ENCODE measurements around the gene SLC27A1.
"Not testable (repeated sequence)": the region's sequence is repeated elsewhere in the genome, so short reads cannot be mapped to it uniquely, and the experiment has no call there.

Gene SLC27A1

DNA sequence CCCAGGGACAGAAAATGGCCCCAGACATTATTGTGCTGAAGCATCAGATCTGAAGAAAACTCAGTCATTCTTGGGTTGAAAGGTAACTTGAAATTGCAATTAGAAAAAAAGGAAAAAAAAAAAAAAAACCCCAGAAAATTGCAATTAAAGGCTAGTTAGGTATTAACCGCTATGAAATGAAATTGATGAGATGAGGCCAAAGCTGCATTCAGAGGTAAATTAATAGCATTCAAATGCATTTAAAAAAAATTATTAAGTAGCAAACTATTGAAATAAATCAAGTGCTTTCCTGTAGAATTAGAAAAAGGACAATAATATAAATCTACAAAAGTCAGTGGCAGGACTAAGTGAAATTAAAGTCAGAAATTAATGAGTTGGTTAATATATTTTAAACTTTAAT lies 47.6 kb downstream of the SLC27A1 start:
- no peak for DNase-seq (ENCODE audit: low read depth)
- H3K4me3 ChIP-seq (ENCODE audit: low read depth, low read length), result no peak overlapping the region
- TF ChIP-seq, protein P1, sequence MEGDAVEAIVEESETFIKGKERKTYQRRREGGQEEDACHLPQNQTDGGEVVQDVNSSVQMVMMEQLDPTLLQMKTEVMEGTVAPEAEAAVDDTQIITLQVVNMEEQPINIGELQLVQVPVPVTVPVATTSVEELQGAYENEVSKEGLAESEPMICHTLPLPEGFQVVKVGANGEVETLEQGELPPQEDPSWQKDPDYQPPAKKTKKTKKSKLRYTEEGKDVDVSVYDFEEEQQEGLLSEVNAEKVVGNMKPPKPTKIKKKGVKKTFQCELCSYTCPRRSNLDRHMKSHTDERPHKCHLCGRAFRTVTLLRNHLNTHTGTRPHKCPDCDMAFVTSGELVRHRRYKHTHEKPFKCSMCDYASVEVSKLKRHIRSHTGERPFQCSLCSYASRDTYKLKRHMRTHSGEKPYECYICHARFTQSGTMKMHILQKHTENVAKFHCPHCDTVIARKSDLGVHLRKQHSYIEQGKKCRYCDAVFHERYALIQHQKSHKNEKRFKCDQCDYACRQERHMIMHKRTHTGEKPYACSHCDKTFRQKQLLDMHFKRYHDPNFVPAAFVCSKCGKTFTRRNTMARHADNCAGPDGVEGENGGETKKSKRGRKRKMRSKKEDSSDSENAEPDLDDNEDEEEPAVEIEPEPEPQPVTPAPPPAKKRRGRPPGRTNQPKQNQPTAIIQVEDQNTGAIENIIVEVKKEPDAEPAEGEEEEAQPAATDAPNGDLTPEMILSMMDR (IDR thresholded peaks at IDR 0.05; ENCODE audit: control insufficient read depth, extremely low read depth, insufficient read depth), result no peak

DNA sequence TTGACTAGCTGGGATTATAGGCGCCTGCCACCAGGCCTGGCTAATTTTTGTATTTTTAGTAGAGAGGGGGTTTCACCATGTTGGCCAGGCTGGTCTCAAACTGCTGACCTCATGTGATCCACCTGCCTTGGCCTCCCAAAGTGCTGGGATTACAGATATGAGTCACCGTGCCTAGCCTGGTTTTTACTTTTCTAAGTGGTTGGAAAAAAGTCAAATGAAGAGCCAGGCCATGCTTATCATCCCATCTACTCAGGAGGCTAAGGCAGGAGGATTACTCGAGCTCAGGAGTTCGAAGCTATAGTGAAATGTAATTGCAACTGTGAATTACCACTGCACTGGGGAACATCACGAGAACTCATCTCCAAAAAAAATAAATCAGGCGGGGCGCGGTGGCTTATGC lies 48.3 kb downstream of the SLC27A1 start:
- DNase-seq (ENCODE audit: low read depth); H3K4me3 ChIP-seq (ENCODE audit: low read depth, low read length): not testable (repeated sequence)

DNA sequence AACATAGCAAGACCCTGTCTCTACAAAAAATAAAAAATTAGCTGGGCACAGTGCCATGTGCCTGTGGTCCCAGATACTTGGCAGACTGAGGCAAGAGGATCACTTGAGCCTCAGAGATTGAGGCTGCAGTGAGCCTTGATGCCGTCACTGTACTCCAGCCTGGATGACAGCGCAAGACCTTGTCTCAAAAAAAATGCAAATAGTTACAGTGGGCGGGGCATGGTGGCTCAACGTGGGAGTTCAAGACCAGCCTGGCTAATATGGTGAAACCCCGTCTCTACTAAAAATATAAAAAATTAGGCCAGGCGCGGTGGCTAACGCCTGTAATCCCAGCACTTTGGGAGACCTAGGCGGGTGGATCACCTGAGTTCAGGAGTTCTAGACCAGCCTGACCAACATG lies 49.6 kb downstream of the SLC27A1 start:
- no peak for DNase-seq (ENCODE audit: low read depth)
- TF ChIP-seq, protein P1 (IDR thresholded peaks at IDR 0.05; ENCODE audit: control insufficient read depth, extremely low read depth, insufficient read depth), result no peak

DNA sequence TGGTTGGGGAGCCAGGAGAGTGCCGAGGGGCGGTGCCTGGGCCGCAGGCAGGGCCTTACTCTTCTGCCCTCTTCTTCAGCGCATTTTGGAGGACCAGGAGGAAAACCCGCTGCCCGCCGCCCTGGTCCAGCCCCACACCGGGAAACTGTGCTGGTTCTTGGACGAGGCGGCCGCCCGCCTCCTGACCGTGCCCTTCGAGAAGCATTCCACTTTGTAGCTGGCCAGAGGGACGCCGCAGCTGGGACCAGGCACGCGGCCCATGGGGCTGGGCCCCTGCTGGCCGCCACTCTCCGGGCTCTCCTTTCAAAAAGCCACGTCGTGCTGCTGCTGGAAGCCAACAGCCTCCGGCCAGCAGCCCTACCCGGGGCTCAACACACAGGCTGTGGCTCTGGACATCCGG lies 50.5 kb downstream of the SLC27A1 start:
- no peak for DNase-seq (ENCODE audit: low read depth)
- TF ChIP-seq, protein P1 (IDR thresholded peaks at IDR 0.05; ENCODE audit: control insufficient read depth, extremely low read depth, insufficient read depth), result no peak
- H3K4me3 ChIP-seq (ENCODE audit: low read depth, low read length), result no peak overlapping the region

More for the DNA sequence above, 49.6 kb downstream of the SLC27A1 start:
- H3K4me3 ChIP-seq (ENCODE audit: low read depth, low read length), result no peak overlapping the region

DNA sequence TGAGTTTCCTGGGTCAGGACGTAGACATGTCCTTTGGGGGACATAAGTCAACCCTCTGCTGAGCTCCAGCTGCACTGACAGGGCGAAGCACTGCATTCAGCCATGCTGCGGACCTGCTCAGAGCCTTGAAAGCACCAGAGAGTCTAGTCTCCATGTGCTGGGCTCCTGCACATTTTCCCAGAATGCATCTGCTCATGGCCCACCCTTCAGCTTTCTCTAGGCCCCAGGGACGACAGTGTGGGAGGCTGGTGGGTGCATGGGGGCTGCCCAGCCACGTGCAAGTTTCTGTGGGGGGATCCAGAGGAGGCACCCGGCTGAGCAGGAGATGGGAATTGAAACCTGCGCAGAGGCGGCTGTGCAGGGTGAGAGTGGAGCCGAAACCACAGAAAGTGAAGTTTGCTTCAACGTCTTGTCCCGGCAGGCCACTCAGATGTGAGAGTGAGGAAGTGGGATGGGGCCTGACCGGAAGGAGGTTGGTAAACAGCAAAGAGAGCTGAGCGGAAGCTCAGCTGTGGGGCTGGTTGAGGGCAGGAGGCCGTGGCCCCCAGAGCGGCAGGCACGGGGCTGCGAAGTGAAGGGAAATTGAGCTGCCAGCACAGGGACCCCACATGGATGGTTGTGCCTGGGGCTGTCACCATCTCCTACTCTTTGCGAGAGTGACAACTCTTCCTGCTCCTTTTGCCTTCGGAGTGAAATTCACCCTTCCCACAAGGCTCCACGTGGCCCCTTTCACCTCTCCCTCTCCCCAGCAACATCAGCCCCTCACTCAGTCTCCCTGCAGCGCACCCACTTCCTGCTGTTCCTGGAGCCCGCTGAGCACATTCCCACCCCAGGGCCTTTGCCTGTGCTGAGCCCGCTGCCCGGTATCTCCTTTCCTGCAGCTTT lies 52.9 kb downstream of the SLC27A1 start:
- DNase-seq (ENCODE audit: low read depth), result no peak
- TF ChIP-seq, protein P1 (IDR thresholded peaks at IDR 0.05; ENCODE audit: control insufficient read depth, extremely low read depth, insufficient read depth), result no peak
- H3K4me3 ChIP-seq (ENCODE audit: low read depth, low read length), result no peak overlapping the region

DNA sequence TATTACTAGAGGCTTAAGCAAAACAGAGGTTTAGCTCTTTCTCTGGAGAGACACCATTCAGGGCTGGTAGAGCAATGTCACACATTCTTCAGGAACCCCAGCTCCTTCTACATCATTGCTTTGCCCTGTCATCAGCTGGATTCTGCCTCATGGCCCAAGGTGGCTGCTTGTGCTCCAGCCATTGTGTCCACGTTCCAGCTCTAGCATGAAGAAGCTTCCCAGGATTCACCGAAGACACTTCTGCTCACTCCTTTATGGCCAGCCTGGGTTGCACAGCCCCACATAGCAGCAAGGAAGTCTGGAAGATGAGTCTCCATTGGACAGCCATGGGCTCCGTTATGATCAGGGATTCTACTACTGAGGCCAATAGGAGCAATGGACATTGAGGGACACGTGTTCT lies 54.3 kb downstream of the SLC27A1 start:
- DNase-seq (ENCODE audit: low read depth), result no peak
- TF ChIP-seq, protein P1 (IDR thresholded peaks at IDR 0.05; ENCODE audit: control insufficient read depth, extremely low read depth, insufficient read depth), result no peak
- no peak overlapping the region for H3K4me3 ChIP-seq (ENCODE audit: low read depth, low read length)

DNA sequence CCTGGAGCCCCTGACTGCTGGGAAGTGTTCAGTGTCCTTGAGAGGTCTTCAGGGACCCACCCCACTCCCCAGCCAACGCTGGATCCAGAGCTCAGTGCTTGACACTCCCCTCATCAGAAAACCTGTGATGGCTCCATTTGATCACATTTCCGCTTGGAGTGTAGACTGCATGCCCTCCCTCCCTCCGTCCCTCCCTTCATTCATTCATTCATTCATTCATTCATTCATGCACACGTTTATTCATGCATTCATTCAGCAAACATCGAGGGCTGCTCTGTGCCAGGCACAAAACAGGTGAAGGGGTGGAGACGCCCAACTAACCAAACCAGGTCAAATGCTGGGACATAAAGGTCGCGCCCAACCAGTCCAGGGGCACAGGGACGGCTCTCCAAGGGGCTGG lies 54.8 kb downstream of the SLC27A1 start:
- no peak overlapping the region for H3K4me3 ChIP-seq (ENCODE audit: low read depth, low read length)
- no peak for DNase-seq (ENCODE audit: low read depth)
- TF ChIP-seq, protein P1 (IDR thresholded peaks at IDR 0.05; ENCODE audit: control insufficient read depth, extremely low read depth, insufficient read depth), result no peak

All from LNCaP clone FGC (cell line).